HG03039 (cell line): ENCODE results near the gene ULK1.

Experiments used
- ATAC-seq: cut with Tn5 transposase; IDR thresholded peaks from one replicate; pipeline ENCODE4 v1.9.1; 2021; ENCODE audit warnings: mild to moderate bottlenecking, moderate library complexity; ENCODE audit not compliant: unreplicated experiment

The ULK1 gene

DNA sequence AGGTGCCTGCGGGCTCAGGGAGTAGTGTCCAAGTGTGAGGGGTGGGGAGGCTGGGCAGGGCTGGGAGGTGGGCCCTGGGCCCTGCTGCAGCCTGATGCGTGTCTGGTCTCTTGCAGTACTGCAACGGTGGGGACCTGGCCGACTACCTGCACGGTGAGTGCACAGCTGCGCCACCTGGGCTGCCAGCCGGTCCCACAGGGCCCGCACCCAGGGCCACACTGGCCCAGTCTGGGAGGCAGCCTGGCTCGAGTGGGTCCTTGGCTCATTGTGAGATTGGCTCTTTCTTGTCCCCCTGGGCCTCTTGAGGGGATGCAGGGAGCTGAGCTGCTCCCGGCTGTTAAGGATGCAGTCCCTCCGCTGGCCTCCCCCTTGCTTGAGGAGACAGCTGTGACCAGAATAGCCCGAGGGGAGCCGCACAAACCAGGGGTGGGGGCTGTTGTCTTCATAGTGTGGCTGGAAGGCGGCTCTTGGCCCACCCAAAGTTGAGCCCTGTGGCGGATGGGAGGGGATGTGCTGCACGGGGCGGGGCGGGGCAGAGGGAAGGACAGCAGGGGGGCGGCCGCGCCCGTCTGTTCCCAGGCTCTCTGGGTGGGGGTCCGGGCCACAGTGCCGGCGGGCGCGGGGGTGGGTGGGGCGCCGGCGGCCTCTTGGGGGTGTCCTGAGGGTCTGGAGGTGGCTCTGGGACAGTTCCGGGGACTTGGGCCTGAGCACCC is 13.1 kb downstream of the ULK1 start:
- ATAC-seq = no peak

DNA sequence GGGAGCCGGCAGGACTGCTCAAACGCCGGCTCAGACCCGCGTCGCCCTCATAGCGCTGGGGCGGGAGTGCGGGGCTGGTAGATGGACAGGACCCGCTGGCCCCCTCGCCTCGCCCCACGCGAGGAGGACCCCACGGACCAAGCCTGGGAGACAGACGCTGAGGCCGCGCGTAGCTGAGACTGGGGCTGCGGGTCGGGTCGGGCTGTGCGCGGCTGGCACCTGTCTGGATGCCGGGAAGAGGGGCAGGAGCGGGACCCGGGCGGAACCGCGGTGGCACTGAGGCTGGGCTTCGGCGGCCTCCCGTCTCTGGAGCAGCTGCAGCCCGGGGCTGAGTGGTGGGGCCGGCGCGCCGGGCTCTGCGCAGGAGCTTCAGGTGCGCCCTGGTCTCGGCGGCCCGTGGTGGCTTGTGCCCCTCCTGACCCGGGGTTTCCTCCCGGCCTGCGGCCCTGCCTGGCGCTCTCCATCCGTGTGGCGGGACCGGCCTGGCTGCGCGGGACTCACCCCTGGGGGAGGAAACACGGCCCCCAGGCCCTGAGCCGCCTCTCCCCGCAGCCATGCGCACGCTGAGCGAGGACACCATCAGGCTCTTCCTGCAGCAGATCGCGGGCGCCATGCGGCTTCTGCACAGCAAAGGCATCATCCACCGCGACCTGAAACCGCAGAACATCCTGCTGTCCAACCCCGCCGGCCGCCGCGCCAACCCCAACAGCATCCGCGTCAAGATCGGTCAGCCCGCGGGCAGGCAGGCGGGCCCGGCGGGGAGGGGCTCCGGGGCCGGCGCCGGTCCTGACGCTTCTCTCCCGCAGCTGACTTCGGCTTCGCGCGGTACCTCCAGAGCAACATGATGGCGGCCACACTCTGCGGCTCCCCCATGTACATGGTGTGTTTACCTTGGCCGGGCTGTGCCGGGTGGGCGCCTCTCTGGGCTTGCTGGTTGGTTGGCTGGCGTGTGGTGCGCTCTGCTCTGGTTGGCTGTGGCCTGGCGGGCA is 14.0 kb downstream of the ULK1 start:
- ATAC-seq = no peak

DNA sequence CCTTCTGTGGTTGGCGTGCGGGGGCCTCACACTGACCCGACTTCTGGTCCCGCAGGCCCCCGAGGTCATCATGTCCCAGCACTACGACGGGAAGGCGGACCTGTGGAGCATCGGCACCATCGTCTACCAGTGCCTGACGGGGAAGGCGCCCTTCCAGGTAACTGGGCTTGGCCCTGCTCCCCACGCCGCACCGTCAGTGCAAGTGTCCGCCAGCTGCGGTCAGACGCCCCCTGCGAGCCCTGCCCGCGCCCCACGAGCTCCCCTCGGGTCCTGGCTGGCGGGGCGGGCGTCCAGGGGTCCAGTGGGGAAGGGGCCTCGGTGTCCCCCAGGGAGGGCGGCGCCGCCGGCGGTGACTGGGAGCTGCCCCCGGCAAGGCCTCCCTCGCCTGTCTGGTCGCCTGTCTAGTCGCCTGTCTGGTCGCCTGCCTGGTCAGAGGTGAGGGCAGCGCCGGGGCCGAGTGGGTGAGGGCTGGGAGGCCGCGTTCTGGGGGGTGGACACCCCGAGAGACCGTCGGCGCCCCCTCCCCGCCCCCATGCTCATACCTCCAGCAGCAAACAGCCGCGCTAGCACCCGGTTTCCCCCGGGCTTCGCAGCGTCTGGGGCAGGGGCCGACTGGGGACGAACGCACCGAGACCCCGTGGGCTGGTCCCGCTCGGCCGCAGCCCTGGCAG is 14.8 kb downstream of the ULK1 start:
- no peak for ATAC-seq

DNA sequence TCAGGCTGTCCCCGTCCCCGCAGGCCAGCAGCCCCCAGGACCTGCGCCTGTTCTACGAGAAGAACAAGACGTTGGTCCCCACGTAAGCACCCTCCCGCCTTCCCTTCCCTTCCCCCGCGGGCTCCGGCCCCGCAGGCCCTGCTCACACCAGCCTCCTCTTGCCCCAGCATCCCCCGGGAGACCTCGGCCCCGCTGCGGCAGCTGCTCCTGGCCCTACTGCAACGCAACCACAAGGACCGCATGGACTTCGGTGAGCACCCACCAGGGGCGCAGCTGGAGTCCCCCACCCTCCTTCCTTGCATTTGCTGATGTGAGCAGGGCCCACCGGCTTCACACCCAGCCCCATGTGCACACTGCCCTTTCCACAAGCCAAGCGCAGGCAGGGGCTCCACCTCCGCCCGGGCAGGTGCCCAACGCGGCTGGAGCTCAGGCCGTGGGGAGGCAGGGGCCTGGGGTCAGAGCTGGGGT is 15.4 kb downstream of the ULK1 start:
- no peak for ATAC-seq

DNA sequence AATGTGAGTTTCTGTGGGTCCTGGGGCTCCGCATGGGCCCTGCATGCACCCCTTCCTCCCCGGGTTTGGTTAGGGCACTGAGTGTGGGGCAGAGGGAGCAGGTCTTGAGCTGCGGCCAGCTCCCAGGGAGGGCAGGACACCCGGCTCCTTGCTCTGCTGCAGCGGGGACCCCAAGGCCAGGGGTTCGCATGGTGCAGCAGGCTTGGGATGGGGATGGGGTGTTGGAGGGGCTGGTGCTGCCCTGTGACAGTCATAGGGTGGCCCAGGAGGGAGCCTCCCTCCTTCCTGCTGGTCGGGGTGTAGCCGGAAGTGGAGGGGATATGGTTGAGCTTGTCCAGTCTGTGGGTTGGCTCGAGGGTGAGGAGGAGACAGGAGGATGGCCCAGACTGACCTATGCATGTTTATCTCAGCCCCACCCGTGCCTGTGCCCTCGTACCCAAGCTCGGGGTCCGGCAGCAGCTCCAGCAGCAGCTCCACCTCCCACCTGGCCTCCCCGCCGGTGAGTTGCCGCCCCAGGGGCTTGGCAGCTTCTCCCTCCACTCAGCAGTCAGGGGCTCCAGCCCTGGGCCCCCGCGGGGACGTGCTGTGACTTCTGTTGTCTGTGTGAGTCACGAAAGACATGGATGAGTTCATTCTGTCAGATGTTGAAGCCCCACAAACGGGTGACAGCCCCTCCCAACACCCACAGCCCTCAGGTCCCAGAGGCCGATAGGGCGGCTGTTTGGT is 16.0 kb downstream of the ULK1 start:
- no peak for ATAC-seq

DNA sequence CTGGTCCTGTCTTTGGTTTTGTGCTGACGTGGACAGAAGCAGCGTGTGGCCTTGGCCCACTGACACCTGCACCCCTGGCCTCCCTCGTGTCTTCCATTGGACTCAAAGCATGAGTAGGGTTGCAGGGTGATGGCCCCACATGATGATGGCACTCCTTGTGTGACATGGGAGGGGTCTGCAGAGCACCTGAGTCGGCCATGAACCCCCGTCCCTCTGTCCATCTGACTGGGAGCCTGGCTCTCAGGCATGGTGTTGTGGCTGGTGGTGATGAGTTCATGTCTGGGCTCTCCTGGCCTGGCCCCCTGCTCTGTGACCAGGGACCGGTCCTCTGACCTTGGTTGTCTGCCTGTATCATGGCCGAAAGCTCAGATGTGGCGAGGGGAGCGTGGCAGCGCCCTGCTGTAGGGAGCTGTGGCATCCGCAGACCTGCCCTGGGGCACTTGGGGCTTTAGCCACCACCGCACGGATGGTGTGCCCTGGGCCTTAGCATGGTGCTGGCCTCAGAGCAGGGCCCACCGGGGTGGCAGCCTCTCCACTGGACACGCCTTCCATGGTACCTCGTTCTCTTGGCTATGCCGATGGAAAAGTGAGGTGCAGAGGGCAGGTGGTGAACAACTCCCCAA is 16.7 kb downstream of the ULK1 start:
- no peak for ATAC-seq

DNA sequence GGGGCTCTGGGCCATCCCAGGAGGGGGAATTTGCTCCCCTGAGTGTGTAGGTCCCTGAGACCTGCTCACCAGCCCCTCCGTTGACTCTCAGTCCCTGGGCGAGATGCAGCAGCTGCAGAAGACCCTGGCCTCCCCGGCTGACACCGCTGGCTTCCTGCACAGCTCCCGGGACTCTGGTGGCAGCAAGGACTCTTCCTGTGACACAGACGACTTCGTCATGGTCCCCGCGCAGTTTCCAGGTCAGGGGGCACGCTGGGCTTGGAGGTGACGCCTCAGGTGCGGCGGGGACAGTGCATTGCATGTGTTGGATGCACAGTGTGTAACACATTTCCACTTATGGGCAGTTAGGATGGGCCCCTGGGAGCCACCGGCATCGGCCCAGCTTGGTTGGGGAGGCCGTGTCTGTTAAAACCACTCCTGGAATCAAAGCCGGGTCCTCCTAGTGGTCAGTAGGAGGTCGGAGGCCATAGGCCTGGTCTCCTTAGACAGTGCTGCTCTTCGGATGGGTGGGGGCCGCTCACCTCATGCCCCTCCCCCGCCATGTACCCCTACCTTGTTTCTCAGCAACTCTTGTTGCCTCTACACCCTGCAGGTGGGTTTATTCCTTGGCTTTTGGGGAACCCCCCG is 17.5 kb downstream of the ULK1 start:
- ATAC-seq = no peak

DNA sequence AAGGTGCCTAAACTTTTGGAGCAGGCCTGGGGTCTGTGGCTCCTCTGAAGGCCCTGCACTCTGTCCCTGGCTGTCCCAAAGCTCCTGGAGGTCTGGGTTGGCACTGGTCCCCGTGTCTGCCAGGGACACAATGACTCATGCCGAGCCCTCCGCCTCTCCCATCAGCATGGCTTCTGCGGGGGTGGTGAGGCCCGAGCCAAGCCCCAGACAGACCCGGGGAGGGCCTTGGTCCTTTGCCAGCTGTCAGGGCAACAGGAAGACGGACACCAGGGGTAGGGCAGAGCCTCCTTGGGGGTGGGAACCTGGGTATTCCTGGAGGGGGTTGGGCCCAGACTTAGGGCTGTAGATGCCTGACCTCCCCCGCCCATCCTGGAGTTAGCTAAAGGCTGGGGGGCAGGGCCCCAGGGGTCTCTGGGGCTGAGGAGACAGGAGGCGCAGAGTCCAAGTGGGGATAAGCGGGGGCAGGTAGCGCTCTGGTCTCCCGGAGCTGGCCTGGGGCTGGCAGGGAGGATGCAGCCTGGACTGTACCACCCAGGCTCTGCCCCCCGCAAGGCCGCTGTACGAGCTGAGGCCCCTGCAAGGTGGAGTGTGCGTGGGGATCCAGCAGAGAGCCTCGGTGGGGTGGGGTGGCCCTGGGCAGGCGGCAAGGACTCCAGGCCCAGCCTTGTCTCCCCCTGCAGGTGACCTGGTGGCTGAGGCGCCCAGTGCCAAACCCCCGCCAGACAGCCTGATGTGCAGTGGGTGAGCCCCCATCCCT is 18.3 kb downstream of the ULK1 start:
- no peak for ATAC-seq

DNA sequence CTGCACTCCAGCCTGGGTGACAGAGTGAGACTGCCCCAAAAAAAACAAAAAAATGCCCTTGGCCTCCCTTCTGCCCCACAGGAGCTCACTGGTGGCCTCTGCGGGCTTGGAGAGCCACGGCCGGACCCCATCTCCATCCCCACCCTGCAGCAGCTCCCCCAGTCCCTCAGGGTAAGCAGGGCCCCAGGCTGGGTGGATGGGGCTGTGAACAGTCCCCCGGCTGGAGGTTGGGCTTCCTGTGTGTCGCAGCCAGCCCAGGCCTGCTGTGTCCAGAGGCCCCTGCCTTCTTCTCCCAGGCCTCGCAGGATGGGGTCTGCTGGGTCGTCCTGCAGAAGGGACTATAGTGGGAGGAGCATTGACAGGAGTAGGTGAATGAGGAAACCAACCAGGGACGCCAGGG is 19.2 kb downstream of the ULK1 start:
- no peak for ATAC-seq

DNA sequence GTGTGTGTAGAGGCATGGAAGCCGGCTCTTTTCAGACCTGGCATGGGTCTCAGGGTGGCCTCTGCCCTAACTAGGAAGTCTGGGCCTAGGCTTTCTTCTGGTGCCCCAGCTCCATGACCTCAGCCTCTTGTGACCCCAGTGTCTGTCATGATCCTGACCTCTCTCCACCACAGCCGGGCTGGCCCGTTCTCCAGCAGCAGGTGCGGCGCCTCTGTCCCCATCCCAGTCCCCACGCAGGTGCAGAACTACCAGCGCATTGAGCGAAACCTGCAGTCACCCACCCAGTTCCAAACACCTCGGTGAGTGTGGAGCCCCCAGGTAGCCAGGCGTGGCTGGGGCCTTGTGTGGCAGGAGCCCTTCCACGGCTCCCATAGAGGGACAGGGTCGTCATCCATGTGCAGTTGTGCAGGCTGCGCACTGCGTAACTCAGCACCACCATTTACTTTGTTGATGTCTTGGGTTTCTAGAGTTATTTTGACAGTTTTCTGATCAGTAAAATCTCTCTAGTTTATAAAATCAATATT is 19.8 kb downstream of the ULK1 start:
- no peak for ATAC-seq

DNA sequence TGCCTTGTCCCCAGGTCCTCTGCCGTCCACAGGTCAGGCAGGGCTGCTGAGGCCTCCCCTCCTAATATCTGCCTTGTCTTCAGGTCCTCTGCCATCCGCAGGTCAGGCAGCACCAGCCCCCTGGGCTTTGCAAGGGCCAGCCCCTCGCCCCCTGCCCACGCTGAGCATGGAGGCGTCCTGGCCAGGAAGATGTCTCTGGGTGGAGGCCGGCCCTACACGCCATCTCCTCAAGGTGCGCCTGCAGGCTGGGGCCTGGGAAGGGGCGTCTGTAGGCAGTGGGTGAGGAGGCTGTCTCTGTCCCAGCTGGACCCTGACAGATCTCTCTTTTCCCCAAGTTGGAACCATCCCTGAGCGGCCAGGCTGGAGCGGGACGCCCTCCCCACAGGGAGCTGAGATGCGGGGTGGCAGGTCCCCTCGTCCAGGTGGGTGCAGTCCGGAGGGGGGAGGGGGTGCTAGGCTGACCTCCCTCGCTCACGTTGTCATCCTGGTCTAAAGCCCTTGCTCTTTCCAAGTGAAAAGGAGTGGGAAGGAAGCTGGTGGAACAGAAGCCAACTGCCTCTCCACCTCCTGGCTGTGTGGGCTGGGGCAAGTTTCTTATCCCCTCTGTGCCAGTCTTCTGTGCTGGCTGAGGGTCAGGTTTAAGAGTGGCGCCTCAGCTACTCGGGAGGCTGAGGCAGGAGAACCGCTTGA is 20.7 kb downstream of the ULK1 start:
- ATAC-seq = no peak

DNA sequence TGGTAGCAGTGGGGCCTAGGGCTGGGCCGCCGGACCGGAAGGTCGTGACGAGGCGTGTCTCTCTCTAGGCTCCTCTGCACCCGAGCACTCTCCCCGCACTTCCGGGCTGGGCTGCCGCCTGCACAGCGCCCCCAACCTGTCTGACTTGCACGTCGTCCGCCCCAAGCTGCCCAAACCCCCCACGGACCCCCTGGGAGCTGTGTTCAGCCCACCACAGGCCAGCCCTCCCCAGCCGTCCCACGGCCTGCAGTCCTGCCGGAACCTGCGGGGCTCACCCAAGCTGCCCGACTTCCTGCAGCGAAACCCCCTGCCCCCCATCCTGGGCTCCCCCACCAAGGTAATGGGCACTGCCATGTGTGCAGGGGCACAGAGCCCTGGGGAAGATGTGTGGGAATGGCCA is 21.4 kb downstream of the ULK1 start:
- no peak for ATAC-seq

DNA sequence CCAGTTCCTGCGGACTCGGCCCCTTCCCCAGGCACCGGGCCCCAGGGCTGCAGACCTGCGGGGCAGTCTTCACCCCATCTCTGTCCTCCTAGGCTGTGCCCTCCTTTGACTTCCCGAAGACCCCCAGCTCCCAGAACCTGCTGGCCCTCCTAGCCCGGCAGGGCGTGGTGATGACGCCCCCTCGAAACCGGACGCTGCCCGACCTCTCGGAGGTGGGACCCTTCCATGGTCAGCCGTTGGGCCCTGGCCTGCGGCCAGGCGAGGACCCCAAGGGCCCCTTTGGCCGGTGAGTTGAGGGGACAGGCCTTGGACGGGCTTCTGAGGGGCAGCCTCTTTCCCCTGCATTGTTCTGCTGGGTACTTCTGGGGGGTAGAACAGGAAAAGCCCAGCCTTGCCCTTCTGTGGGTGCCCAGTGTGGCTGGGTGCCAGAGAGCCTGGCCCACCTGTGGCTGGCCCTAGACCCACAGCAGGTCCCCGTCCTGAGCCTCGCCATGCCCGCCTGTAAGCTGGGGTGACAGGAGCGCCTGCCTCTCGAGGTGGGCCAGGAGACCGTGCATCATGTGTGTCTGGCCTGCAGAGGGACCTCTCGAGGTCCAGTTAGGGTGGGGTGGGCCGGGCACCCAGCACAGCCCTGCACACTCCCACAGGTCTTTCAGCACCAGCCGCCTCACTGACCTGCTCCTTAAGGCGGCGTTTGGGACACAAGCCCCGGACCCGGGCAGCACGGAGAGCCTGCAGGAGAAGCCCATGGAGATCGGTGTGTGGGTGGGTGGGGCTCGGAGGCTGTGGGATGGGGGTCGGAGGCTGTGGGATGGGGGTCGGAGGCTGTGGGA is 22.1 kb downstream of the ULK1 start:
- ATAC-seq = no peak

DNA sequence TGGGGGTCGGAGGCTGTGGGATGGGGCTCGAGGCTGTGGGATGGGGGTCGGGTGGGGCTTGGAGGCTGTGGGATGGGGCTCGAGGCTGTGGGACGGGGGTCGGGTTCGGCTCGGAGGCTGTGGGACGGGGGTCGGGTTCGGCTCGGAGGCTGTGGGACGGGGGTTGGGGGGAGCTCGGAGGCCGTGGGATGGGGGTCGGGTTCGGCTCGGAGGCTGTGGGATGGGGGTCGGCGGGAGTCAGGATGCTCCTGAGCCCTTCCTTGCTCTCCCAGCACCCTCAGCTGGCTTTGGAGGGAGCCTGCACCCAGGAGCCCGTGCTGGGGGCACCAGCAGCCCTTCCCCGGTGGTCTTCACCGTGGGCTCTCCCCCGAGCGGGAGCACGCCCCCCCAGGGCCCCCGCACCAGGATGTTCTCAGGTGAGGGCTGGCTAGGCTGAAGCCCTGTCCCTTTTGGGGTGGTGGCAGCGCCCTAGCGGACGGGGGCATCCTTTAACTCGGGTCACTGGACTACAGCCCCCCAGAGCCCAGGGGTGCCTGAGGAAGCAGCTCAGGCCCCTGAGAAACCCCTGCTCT is 22.8 kb downstream of the ULK1 start:
- ATAC-seq = no peak

DNA sequence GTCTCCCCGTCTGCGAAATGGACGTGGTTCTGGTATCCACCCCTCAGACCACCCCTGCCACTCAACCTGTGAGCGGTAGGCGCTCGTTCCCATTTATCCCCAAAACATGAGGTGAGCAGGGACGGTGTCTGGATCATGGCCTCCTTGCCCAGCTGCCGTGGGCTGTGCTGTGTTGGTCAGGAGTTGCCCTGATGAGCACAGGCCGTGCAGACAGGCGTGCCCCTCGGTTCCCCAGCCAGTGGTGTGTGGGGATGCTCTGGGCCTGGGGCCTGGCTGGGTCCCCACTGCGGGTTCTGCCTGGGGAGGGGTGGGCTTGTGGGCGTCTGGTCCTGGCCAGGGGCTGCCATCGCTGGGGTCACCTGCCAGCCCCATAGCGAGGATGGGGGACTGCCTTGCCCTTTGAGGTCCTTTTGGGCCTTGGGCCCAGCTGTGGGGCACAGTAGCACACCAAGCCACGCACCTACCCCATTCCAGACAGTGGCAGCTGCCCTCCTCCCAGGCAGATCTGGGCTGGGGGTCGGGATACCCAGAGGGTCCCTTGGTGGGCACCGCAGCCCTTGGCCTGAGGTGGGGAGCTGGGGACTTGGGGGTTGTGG is 23.4 kb downstream of the ULK1 start:
- ATAC-seq = no peak

DNA sequence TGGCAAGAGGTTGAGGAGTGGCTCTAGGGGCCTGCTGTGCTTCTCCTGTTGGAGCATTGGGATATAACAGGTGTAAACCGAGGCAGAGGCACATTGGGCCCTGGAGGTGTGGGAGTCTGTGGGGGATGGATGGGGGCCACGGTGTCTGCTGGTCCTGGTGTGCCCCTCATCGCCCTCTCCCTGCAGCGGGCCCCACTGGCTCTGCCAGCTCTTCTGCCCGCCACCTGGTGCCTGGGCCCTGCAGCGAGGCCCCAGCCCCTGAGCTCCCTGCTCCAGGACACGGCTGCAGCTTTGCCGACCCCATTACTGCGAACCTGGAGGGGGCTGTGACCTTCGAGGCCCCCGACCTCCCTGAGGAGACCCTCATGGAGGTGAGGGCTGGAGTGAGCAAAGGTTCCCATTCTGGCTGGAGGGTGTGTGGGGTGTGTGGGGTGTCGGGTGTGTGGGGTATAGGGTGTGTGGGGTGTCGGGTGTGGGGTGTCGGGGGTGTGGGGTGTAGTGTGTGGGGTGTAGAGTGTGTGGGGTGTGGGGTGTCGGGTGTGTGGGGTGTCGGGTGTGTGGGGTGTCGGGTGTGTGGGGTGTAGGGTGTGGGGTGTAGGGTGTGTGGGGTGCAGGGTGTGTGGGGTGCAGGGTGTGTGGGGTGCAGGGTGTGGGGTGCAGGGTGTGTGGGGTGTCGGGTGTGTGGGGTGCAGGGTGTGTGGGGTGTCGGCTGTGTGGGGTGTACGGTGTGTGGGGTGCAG is 24.1 kb downstream of the ULK1 start:
- ATAC-seq = no peak
